GM21737 (cell line): ENCODE results near the gene COPE.
"Not testable (repeated sequence)": the region's sequence is repeated elsewhere in the genome, so short reads cannot be mapped to it uniquely, and the experiment has no call there.

Source experiments
- ATAC-seq: cut with Tn5 transposase; IDR thresholded peaks from one replicate; pipeline ENCODE4 v1.9.1; 2021; ENCODE audit warnings: mild to moderate bottlenecking, moderate library complexity; ENCODE audit not compliant: unreplicated experiment

COPE gene

DNA sequence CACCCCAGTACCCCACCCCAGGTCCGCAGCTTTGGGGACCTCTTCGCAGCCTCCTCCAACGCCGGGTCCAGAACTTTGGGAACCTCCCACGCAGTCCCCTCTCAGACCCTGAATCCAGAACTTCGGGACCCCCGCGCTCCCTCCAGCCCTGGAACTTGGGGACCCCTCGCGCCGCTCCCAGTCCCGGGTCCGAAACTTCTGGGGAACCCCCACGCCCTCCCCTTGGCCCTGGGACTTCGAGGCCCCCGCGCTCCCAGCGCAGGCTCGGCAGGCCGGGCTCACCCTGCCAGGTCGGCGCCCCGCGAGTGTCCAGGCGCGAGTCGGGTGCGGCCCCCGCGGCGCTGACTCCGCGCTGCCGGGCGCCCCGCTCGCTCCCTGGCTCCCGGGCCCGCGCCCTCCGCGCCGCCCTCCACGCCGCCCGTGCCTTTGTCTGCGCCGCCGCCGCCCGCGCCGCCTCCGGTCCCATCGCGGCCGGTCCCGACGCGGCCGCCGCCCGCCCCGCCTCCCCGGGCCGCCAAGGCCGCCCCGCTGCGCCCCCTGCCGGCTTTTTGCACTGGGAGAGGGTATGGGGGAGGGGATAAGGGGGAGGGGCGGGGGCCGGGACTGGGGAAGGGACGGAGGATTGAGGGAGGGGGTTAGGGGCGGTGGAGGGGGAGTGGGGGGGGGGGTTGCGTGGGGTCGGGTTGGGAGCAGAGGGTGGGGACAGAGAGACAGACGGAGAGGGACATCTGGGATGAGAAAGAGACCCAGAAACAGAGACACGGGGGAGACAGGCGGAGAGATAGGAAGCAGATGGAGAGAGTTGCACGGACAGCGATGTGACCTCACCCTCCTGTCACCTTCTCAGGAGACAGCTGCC is 21.8 kb upstream of the COPE start, which contains the start of gene HOMER3:
TSS of gene HOMER3 (minus strand) at position 449 of the 859 bp plus-strand sequence. CDS start 2,235 bp downstream, outside the sequence.
- no peak for ATAC-seq

DNA sequence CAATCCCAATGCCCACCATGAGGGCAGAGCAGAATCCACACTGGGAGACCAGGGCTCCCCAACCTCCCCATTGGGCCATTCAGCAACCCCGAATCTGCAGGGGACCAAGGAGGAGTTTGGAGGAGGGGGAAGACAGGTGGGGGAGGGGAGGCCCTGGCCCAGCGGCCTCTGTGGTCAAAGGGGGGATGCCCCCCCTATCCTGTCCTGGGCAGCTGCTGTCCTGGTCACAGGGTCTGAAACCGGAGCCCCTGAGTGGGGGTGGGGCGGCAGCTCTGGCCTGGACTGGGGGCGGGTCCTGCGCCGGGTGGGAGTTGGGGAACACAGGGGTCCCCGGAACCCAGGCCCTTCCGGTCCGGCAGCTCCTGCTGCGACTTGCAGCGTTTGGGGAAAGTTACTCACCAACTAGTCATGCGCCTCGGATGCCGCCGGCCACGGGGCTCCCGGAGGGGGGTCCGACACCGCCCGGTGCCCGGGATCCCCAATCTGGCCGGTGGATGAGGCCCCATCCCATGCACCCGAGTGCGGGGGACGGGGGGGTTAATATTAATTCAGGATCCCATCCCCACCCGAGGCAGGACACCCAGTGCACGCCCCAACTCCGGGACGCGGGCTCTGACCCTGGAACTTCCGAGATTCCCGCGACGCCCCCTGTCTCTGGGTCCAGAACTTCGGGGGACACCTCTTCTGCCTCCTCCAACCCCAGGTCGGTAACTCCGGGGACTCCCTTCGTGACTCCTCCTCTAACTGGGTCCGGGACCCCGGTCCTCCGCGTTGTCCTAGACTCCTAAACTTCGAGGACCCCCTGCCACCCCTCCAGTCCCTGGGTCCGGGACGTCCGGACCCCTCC is 21.0 kb upstream of the COPE start:
- no peak for ATAC-seq

DNA sequence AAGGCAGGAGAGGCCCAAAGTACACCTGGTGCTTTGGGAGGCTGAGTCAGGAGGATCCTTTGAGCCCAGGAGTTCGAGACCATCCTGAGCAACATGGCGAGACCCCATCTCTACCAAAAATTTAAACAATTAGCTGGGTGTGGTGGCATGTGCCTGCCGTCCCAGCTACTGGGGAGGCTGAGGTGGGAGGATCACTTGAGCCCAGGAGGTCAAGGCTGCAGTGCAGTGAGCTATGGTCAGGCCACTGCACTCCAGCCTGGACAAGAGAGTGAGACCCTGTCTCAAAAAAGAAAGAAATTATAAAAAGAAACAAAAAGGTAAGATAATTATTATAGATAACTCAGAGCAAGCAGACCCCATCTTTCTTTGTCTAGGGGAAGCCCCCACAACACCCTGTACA is 20.0 kb upstream of the COPE start:
- ATAC-seq = no peak

DNA sequence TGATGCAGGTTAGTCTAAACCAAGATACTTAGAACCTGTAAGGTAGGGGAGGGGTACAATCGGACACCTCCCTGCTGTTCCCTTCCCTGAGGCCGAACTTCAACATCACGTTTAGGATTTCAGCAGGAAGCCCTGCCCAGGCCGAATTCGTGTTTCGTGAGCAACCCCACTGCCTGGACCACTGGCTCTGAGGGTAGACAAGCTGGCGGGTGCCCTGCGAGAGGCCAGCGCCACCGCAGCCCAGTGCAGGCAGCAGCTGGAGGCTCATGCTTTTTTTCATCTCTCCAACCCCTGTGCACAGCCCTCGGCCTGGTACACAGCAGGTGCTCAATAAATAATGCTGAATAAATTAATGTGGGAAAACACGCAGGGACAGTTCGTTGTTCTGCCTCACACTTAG is 14.1 kb upstream of the COPE start:
- no peak for ATAC-seq

DNA sequence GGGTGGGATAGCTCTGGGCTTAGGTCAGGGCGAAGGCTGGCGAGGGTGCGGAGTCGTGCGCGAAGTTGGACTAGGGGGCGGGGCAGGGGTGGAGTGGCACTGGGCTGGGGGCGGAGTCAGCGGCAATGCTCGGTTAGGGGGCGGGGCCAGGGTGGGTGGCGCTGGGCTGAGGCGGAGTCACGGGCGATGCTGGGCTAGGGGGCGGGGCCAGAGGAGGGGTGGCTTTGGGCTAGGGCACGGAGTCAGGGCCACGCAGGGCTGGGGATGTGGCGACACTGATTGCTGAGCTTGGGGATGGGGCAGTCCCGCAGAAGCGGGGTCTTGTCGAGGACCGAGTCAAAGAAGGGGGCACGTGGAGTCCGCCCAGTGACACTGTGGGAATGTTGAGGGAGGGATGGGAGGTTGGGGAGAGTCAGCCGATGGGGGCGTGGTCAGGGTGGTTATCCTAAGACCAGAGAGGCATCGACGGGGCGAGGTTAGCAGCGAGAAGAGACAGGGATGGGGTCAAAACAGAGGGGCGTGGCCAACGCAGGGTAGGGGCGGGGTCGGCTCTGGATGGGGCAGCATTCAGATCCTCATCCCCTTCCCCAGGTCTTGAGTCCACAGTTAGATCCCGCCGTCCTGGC is 13.1 kb upstream of the COPE start:
- no peak for ATAC-seq

DNA sequence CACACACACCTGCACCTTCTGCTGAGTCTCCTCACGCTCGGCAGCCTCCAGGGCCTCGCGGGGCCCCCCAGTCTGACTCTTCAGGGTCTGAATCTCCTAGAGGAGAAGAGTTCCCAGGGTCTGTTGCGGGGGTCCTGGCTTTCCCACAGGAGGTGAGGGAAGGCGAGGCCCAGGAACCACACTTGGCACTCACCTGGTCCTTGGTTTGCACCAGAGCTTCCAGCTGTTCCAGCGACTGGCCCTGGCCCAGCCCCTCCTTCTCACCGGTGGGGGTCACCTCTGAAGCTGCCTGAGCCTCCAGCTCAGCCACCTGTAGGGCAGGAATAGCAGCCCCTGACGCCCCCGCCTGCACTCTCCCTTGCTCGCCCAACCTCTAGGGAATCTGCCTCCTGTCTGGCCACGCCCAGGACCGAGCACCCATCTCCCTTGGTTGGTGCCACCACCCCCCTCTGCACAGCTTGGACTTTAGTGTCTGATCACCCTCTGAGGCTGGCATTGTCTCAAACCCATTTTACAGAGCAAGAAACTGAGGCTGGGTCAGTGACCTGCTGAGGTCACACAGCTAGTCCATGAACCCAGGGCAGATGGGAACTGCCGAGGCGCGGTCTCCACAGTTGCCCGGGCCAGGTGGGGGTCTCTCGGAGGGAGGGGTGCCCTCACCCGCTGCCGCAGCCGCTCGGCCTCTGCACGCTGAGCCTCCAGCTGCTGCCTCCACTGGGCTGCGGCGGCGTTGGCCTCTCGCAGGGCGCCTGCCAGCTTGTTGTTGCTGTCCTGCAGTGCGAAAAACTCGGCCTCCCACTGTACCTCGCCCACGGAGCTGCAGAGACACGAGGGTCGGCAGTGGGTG is 12.4 kb upstream of the COPE start:
- ATAC-seq = no peak

DNA sequence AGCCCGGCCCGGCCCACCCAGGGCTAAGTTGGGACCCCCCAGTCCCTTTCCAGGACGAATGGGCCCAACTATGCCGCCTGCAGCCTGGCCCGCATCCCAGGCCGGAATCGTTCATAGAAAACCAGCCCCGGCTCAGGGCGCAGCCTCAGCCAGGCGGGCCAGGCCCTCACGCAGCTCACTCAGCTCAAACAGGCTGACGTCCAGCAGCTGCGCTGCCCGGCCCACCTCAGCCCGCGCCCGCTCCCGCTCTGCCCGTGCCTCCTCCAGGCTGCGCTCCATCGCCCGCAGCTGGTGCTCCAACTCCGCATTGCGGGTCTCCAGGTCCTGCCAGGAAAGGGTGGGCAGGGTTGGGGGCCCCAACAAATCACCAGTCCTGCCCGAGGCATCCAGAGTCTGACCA is 10.1 kb upstream of the COPE start:
- ATAC-seq = no peak

DNA sequence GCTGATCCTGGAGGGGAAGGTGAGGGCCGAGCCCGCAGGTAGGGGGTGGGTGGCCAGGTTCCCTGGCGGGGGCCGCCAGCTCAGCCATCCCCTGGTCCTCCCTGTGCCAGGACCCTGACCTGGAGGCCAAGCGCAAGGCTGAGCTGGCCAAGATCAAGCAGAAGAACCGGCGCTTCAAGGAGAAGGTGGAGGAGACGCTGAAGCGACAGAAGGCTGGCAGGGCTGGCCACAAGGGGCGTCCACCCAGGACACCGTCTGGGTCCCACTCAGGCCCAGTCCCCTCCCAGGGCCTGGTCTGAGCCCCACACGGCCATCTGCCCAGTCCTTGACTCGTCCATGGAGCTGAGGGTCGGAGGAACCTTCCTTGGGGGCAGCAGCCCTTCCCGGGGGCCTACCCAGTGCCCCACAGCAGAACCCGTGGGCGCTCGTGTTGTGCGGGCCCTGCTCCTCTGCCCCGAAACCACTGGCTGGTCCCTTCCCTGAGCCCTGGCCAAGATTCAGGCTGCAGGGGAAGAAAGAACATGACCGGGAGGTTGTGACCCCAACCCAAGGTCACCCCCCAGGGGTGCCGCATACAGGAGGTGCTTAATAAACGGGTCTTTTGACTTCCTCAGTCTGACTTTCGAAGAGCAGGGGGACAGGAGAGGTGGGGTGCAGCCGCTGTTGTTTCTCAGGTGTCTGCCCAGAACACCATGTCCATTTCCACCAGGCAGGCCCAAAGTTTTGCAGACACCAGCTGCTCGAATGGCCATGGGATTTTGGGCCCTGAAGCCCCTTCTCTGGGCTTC is 9.0 kb upstream of the COPE start:
- ATAC-seq = no peak

DNA sequence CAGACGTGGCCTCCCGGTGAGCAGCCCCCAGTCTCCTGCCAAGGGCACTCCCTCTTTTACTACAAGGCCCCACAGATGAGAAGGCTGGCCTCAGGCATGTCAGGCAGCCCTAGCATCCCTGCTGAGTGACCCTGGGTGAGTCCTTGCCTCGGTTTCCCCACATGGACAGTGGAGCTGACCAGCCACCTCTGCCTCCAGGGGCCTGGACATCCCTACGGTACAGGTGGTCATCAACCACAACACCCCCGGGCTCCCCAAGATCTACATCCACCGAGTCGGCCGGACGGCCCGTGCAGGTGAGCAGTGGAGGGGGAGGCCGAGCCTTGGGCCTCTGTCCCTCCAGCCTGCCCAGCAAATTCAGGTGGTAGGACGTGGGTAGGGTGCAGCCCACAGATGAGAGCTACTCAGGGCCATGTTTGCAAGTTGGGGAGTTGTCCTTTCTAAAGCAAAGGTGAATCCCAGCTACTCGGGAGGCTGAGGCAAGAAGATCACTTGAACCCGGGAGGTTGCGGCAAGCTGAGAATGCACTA is 5.6 kb upstream of the COPE start:
- no peak for ATAC-seq

DNA sequence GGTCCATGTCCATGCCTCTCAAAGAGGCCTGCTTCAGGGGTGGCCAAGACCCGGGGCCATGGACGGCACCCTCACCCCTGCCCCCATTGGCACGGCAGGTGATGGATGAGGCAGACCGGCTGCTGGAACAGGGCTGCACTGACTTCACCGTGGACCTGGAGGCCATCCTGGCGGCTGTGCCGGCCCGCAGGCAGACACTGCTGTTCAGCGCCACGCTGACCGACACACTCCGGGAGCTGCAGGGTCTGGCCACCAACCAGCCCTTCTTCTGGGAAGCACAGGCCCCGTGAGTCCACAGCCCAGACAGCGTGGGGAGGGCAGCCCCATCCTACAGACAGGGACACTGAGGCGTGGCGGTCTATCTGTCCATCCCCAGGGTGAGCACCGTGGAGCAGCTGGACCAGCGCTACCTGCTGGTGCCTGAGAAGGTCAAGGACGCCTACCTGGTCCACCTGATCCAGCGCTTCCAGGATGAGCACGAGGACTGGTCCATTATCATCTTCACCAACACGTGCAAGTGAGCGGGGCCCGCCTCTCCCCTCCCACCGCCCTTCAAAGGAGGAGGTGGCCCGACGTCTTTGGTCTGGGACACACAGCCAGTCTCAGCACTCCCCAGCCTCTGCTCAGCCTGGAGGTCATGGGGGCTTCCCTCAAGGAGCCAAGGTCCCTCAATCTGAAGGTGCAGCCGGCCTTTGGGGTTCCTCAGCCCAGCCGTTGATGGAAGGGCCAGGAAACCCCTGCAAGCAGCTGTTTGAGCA is 3.2 kb upstream of the COPE start:
- no peak for ATAC-seq

DNA sequence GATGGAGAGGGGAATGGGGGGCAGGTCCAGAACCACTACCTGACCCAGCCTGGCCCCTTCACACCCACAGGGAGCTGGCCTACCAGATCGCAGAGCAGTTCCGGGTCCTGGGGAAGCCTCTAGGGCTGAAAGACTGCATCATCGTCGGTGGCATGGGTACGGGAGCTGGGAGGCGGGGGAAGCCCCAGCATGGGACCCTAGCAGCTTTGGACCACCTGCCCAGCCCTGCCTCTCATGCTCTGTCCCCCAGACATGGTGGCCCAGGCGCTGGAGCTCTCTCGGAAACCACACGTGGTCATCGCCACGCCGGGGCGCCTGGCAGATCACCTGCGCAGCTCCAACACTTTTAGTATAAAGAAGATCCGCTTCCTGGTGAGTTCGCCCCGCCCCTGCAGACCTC is 2.4 kb upstream of the COPE start:
- no peak for ATAC-seq

DNA sequence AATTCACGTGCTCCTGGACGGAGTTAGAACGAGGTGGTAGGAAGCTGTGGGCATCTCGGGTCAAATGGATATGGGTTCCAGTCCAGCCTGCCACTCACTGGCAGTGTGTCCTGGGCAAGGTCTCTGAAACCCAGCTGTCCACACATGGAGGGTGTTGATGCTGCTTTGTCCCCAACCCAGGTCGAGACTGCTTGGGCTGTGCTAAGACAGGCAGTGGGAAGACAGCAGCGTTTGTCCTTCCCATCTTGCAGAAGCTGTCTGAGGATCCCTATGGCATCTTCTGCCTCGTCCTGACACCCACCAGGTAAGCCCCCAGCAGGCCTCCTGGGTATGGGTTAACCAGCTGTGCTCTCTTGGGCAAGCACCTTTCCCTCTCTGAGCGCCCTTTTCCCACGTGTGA is 1.2 kb upstream of the COPE start:
- no peak for ATAC-seq

DNA sequence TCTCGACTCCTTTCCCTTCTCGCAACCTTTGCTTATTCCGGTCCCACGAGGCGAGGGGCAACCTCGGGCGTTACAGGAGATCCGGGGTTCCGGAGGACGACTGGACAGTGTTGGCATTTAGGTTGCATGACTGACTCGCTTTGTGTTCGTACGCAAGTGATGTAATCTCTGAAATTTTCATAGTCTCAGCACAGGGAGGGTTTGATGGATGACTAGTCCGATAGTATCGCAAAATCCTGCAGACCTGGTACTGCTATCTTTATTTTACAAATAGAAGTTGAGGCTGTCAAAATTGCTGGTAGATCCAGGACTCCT is 670 bp upstream of the COPE start:
- no peak for ATAC-seq

DNA sequence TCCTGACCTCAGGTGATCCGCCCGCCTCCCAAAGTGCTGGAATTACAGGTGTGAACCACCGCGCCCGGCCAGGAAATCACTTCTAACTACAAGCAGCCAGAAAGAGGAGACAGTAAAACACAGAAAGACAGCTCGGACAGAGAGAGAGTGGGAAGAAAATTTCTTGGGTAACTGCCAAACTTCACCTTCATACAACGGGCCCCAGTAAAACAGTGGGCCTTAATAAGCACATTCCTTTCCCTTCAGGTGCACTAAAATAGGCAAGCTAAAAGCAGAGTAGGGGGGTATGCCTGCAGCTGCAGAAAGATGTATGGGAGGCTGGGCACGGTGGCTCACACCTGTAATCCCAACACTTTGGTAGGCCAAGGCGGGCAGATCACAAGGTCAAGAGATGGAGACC is 1.6 kb downstream of the COPE start:
- ATAC-seq = not testable (repeated sequence)

DNA sequence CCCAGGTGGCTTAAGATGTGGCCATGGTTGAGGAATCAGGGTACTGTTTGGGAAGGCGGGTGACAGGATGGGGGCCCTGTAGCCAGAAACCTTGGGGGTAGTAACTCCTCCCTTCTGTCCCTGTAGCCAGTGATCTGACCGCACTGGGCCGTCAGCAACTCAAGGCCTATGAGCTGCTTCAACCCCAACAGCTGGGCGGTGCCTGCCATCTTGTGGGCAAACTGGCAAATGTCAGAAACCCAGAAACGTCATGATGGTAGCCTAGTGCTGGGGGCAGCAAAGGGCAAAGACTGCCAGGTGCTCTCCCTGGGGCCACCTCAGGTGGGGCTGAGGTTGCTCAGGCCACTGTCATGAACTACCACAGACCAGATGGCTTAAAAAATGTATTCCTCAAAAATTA is 3.5 kb downstream of the COPE start:
- ATAC-seq = no peak

DNA sequence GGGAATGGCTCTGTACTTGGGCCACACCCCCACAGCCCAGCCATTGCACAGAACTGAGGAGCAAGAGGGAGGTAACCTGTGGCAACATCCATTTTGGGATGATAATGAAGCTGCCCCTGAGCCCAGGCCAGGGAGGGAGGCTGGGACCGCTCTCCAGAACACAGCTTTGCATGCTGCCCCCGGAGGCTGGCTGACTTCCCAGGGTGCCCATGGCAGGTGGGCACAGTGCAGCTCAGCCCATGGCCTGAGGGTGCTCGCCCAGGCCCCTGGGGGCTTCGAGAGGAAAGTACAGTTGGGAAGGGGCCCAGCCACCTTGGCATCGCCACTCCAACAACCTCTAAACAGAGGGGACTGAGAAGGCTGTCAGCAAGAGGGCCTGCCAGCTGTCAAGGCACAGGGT is 5.7 kb downstream of the COPE start:
- no peak for ATAC-seq

DNA sequence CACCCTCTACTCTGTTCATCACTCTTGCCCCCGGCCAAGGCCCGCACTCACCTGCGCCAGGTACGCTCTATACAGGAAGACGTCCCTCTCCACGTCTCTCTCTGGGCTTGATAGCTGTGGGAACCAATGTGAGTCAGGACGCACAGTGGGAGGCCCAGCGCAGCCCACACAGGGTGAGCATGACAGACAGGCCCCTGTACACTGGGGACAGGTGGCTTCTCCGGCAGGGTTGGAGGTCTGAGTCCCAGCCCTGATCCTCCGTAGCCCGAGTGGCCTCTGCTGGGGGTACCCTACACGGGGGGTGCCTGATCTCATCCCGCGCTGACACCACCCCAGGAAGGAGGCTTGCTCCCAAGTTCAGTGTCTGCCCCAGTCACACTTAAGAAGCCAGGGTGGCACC is 6.3 kb downstream of the COPE start:
- no peak for ATAC-seq

DNA sequence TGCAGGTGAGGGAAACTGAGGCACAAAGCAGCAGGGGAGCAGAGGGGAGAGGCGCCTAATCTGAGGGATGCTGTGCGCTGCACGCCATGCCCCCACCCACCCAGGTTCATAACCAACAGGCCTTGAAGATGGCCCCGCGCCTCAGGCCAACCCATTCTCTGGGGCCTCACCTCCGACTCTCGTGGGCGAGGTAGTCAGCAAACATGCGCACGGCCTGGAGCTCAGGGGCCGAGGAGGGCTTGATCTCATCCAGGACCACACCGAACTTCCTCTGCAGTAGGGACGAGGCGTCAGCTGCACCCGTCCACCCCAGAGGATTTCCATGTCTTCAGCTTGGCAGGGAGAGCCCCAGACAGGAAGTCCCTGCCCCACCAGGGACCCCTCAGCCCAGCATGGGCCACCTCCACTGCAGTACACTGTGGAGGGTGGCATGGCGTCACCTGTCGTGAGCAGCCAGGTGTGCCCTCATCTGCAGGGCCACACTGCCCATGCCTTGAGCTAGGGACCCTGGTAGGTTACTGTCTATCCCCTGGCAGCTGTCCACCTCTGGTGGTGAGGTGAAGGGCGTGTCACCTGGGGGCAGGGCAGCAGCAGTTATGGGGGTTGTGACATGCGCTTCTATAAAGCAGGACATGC is 8.3 kb downstream of the COPE start:
- no peak for ATAC-seq

DNA sequence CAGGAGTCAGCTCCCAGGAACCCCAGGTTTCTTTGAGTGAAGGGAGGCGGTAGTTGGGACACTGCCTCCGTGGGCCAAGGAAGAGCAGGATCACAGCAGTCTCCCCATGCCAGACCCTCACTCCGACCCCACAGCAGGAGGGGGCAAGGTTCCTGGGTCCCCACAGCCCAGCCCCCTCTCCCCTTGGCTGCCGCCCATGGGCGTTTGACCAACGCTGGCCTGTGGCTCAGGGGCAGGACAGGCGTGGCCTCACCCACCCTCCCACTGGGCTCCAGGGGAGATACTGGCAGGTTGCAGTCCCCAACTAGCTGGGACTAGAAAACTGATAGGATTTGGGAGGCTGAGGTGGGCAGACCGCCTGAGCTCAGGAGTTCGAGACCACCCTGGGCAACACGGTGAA is 9.2 kb downstream of the COPE start:
- no peak for ATAC-seq
